ENCODE results near the gene SOCS7. TPM values are rescaled to one million over a fixed set of nuclear protein-coding genes. Genes with fewer than 3 reads are reported as not detected.

The SOCS7 gene
- polyA plus RNA-seq, 4 donors: 1.6 to 14.0 (median 7.6) TPM

DNA sequence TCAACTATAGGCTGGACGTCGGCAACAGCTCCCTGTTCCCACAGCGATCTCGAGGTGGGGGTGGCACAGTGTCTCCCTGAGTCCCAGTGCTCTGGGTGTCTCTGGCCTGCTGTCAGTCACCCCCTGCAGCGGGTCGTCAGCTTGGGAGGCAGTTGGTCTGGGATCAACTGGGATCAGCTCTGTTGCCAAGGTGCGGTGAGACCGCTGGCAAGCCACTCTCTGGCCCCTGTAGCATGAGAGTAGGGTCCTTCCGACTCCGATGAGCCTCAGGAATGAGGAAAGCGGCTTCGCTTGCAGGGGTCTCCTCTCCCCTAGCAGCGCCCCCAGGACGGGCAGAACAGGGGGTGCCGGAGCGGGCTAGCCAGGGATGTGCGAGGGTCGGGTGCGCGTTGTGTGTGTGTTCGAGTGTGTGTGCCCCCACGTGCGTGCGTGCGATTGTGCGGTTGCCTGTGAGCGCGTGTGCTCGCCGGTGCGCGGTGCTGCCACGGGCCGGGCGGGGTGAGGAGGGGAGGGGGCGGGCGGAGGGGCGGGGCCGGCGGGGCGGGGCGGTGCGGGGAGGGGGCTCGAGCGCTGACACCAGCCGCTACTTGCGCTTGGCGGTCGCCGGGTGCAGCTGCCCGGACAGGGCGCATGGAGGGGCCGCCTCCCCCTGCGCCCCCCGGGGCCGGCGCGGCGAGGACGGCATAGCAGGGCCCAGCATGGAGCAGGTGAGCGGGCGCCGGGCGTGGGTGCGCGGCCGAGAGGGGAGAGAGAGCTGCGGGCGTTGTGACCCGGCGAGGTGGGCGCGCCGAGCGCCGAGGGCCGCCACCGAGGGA lies 67.3 kb downstream of the SOCS7 start:
- WGBS, 3 donors: 5 to 12% (median 7%) methylated on average over 35 to 68 of the region's 78 CpGs
- Histone ChIP-seq H3K27me3 (ENCODE audit: control insufficient read depth in 3 of 3, insufficient read depth in 3 of 3, low read length in 3 of 3) (peaks cover 2 to 46% (median 25%) of the 10 kb centered on the region in 3 donors), H3K9me3 (ENCODE audit: control insufficient read depth in 2 of 2, insufficient read depth in 1 of 2, low read depth in 1 of 2, low read length in 1 of 2) (no peaks in the 10 kb centered on the region), H3K27ac (ENCODE audit: low read depth in 1 of 3, low read length in 2 of 3) (no peak overlapping the region), H3K36me3 (ENCODE audit: control insufficient read depth in 3 of 3, insufficient read depth in 2 of 3, low read depth in 1 of 3, low read length in 3 of 3) (no peaks in the 10 kb centered on the region), H3K4me3 (ENCODE audit: low read depth in 1 of 3, low read length in 3 of 3) (peak overlapping the region in 1 of 3 donors; percentile 21), H3K4me1 (ENCODE audit: control insufficient read depth in 3 of 3, insufficient read depth in 2 of 3, low read depth in 1 of 3, low read length in 2 of 3) (peaks cover 0 to 26% (median 0%) of the 10 kb centered on the region in 3 donors)
- FAIRE-seq (no peak), DNase-seq (peak in 1 of 2 donors; percentile 31)

GRCh38 chr17:38419508-38419981 lies 67.9 kb downstream of the SOCS7 start:
- FAIRE-seq (no peak), DNase-seq (peak in 1 of 2 donors; percentile 19)
- 3 to 16% (median 12%) methylated on average over 9 to 10 of the region's 10 CpGs for WGBS, 3 donors
- no peak overlapping the region for H3K27ac ChIP-seq (ENCODE audit: low read depth in 1 of 3, low read length in 2 of 3)
- H3K27me3 ChIP-seq (ENCODE audit: control insufficient read depth in 3 of 3, insufficient read depth in 3 of 3, low read length in 3 of 3): peaks cover 2 to 46% (median 25%) of the 10 kb centered on the region in 3 donors
- H3K4me1 ChIP-seq (ENCODE audit: control insufficient read depth in 3 of 3, insufficient read depth in 2 of 3, low read depth in 1 of 3, low read length in 2 of 3): peaks cover 0 to 26% (median 0%) of the 10 kb centered on the region in 3 donors
- no peaks in the 10 kb centered on the region for H3K9me3 ChIP-seq (ENCODE audit: control insufficient read depth in 2 of 2, insufficient read depth in 1 of 2, low read depth in 1 of 2, low read length in 1 of 2)
- H3K36me3 ChIP-seq (ENCODE audit: control insufficient read depth in 3 of 3, insufficient read depth in 2 of 3, low read depth in 1 of 3, low read length in 3 of 3): no peaks in the 10 kb centered on the region
- H3K4me3 ChIP-seq (ENCODE audit: low read depth in 1 of 3, low read length in 3 of 3): peak overlapping the region in 1 of 3 donors; percentile 19

- Histone ChIP-seq H3K36me3 (ENCODE audit: control insufficient read depth in 3 of 3, insufficient read depth in 2 of 3, low read depth in 1 of 3, low read length in 3 of 3) (no peaks in the 10 kb centered on the region), H3K4me3 (ENCODE audit: low read depth in 1 of 3, low read length in 3 of 3) (no peak overlapping the region), H3K4me1 (ENCODE audit: control insufficient read depth in 3 of 3, insufficient read depth in 2 of 3, low read depth in 1 of 3, low read length in 2 of 3) (peaks cover 0 to 18% (median 0%) of the 10 kb centered on the region in 3 donors), H3K27ac (ENCODE audit: low read depth in 1 of 3, low read length in 2 of 3) (no peak overlapping the region), H3K9me3 (ENCODE audit: control insufficient read depth in 2 of 2, insufficient read depth in 1 of 2, low read depth in 1 of 2, low read length in 1 of 2) (no peaks in the 10 kb centered on the region), H3K27me3 (ENCODE audit: control insufficient read depth in 3 of 3, insufficient read depth in 3 of 3, low read length in 3 of 3) (peaks cover 2 to 50% (median 25%) of the 10 kb centered on the region in 3 donors)
- no peak for FAIRE-seq
- WGBS, 3 donors: 73 to 80% (median 75%) methylated on average over 6 of the region's 6 CpGs
- DNase-seq: no peak
Observed at GRCh38 chr17:38420518-38420917, 68.9 kb downstream of the SOCS7 start.

DNA sequence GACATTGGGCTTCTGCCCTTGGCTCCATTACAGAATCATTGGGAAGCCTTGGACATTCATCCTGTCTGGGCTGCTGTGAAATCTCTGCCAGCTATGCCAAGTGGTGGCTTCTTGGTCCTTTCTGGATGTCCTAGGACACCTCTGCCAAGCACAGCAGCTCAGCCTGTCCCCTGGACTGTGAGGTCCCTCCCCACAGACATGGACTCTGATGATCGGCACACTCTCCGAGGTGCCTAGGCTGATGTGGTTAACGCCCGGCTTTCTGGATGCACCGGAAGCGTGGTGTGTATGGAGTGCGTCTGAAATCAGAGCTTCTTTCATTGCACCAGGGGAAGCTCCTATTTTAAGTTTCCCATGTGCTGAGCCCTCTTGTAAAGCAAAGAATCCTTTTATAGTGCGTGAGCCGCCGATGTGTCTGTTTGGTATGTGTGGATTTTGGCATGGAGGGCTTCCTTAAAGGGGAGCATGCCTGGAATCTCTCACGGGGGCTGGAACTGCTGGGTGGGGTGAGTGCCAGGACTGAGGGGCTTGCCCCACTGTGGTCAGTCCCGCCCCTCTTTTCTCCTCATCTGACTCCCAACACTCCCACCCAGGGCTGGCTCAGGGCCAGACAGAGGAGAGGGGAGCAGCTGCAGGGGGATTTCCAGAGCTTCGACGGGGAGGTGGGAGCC lies 69.7 kb downstream of the SOCS7 start:
- Histone ChIP-seq H3K9me3 (ENCODE audit: control insufficient read depth in 2 of 2, insufficient read depth in 1 of 2, low read depth in 1 of 2, low read length in 1 of 2) (no peaks in the 10 kb centered on the region), H3K27ac (ENCODE audit: low read depth in 1 of 3, low read length in 2 of 3) (peak overlapping the region in 1 of 3 donors; percentile 67), H3K4me1 (ENCODE audit: control insufficient read depth in 3 of 3, insufficient read depth in 2 of 3, low read depth in 1 of 3, low read length in 2 of 3) (peaks cover 0 to 11% (median 0%) of the 10 kb centered on the region in 3 donors), H3K4me3 (ENCODE audit: low read depth in 1 of 3, low read length in 3 of 3) (peak overlapping the region in 1 of 3 donors; percentile 10), H3K36me3 (ENCODE audit: control insufficient read depth in 3 of 3, insufficient read depth in 2 of 3, low read depth in 1 of 3, low read length in 3 of 3) (no peaks in the 10 kb centered on the region), H3K27me3 (ENCODE audit: control insufficient read depth in 3 of 3, insufficient read depth in 3 of 3, low read length in 3 of 3) (peaks cover 2 to 50% (median 25%) of the 10 kb centered on the region in 3 donors)
- 35 to 50% (median 47%) methylated on average over 14 of the region's 14 CpGs for WGBS, 3 donors
- FAIRE-seq (no peak), DNase-seq (peak in 1 of 2 donors; percentile 41)

GRCh38 chr17:38421871-38422827 lies 70.5 kb downstream of the SOCS7 start:
- DNase-seq: no peak
- no peaks in the 10 kb centered on the region for H3K36me3 ChIP-seq (ENCODE audit: control insufficient read depth in 3 of 3, insufficient read depth in 2 of 3, low read depth in 1 of 3, low read length in 3 of 3)
- peaks cover 2 to 50% (median 25%) of the 10 kb centered on the region in 3 donors for H3K27me3 ChIP-seq (ENCODE audit: control insufficient read depth in 3 of 3, insufficient read depth in 3 of 3, low read length in 3 of 3)
- peaks cover 0 to 9% (median 0%) of the 10 kb centered on the region in 3 donors for H3K4me1 ChIP-seq (ENCODE audit: control insufficient read depth in 3 of 3, insufficient read depth in 2 of 3, low read depth in 1 of 3, low read length in 2 of 3)
- no peak for FAIRE-seq
- H3K4me3 ChIP-seq (ENCODE audit: low read depth in 1 of 3, low read length in 3 of 3): no peak overlapping the region
- 40 to 58% (median 50%) methylated on average over 17 of the region's 17 CpGs for WGBS, 3 donors
- H3K9me3 ChIP-seq (ENCODE audit: control insufficient read depth in 2 of 2, insufficient read depth in 1 of 2, low read depth in 1 of 2, low read length in 1 of 2): no peaks in the 10 kb centered on the region
- peak overlapping the region in 1 of 3 donors; percentile 67 for H3K27ac ChIP-seq (ENCODE audit: low read depth in 1 of 3, low read length in 2 of 3)

DNA sequence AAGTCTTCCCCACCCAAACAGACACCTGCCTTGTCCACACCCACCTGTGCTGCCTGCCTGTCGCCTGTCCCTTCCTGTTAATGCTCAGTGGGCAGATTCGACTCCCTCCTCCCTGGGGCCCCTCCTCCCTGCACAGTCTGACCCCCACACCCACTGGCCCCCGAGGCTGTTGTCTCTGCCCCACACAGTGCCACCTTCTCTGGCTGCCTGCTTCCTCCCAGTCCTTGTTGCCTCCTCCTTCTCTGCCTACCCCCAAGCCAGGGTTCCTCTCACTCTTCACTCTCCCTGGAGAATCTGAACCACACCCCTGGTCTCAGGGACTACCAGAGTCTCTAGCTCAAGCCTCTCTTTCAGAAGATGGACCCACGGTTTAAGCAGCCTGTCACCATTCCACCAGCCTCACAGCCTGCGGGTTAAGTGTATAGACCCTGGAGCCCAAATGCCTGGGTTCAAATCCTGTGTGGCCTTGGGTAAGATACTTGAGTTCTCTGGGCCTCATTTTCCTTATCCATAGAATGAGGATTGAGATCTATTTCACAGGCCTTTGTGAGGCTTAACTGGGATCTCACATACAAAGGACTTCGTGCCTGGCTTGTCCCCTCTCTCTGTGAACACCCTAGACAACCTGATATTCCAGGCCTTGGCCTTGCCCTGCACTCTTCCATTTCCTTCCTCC lies 72.8 kb downstream of the SOCS7 start:
- peak overlapping the region in 1 of 3 donors; percentile 27 for H3K27ac ChIP-seq (ENCODE audit: low read depth in 1 of 3, low read length in 2 of 3)
- FAIRE-seq (no peak), DNase-seq (no peak)
- WGBS, 3 donors: 36 to 59% (median 52%) methylated on average over 6 of the region's 6 CpGs
- H3K4me3 ChIP-seq (ENCODE audit: low read depth in 1 of 3, low read length in 3 of 3): no peak overlapping the region
- H3K9me3 ChIP-seq (ENCODE audit: control insufficient read depth in 2 of 2, insufficient read depth in 1 of 2, low read depth in 1 of 2, low read length in 1 of 2): no peaks in the 10 kb centered on the region
- H3K36me3 ChIP-seq (ENCODE audit: control insufficient read depth in 3 of 3, insufficient read depth in 2 of 3, low read depth in 1 of 3, low read length in 3 of 3): no peaks in the 10 kb centered on the region
- peaks cover 0 to 36% (median 10%) of the 10 kb centered on the region in 3 donors for H3K27me3 ChIP-seq (ENCODE audit: control insufficient read depth in 3 of 3, insufficient read depth in 3 of 3, low read length in 3 of 3)
- peaks cover 0 to 21% (median 3%) of the 10 kb centered on the region in 3 donors for H3K4me1 ChIP-seq (ENCODE audit: control insufficient read depth in 3 of 3, insufficient read depth in 2 of 3, low read depth in 1 of 3, low read length in 2 of 3)

DNA sequence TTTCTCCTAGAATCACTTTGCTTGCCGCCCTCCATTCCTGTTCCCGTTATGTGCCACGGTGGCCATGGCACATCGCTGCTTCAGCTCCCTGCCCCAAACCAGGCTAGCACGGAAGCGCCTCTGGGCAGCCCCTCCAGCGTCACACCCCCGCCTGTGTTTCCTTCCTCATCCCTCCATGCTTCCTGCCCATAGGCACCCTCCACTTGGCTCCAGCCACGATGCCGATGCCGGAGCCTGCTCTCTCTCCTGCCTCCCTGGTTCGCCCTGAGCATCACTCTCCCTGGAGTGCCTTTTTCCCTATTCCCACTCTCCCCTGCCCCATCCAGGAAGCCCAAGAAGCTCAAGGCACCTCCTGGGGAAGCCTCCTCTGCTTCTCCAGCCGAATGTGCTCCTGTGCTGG lies 73.4 kb downstream of the SOCS7 start:
- Histone ChIP-seq H3K4me3 (ENCODE audit: low read depth in 1 of 3, low read length in 3 of 3) (no peak overlapping the region), H3K36me3 (ENCODE audit: control insufficient read depth in 3 of 3, insufficient read depth in 2 of 3, low read depth in 1 of 3, low read length in 3 of 3) (no peaks in the 10 kb centered on the region), H3K27me3 (ENCODE audit: control insufficient read depth in 3 of 3, insufficient read depth in 3 of 3, low read length in 3 of 3) (peaks cover 5 to 30% (median 6%) of the 10 kb centered on the region in 3 donors), H3K27ac (ENCODE audit: low read depth in 1 of 3, low read length in 2 of 3) (peak overlapping the region in 1 of 3 donors; percentile 27), H3K4me1 (ENCODE audit: control insufficient read depth in 3 of 3, insufficient read depth in 2 of 3, low read depth in 1 of 3, low read length in 2 of 3) (peaks cover 0 to 18% (median 3%) of the 10 kb centered on the region in 3 donors), H3K9me3 (ENCODE audit: control insufficient read depth in 2 of 2, insufficient read depth in 1 of 2, low read depth in 1 of 2, low read length in 1 of 2) (no peaks in the 10 kb centered on the region)
- 70 to 90% (median 79%) methylated on average over 11 to 13 of the region's 13 CpGs for WGBS, 3 donors
- DNase-seq: no peak
- no peak for FAIRE-seq

Measured in small intestine (tissue), 7 donors.